GM19351 (cell line): ENCODE measurements around the gene ATP23.
A peak's percentile ranks its signal among the peaks of the same experiment; 100 is the strongest.

Experiments
- ATAC-seq: cut with Tn5 transposase; IDR thresholded peaks from one replicate; pipeline ENCODE4 v1.9.1; 2021; ENCODE audit warnings: mild to moderate bottlenecking, moderate library complexity; ENCODE audit not compliant: unreplicated experiment

Gene ATP23

GRCh38 chr12:57941165-57941894 lies at the start of gene ATP23:
TSS of gene ATP23 (plus strand) at chr12:57941567. CDS start at chr12:57941702, 135 bp downstream.
- ATAC-seq: peak; percentile 77

GRCh38 chr12:57892232-57892972 lies 49.0 kb upstream of the ATP23 start:
- ATAC-seq: no peak

DNA sequence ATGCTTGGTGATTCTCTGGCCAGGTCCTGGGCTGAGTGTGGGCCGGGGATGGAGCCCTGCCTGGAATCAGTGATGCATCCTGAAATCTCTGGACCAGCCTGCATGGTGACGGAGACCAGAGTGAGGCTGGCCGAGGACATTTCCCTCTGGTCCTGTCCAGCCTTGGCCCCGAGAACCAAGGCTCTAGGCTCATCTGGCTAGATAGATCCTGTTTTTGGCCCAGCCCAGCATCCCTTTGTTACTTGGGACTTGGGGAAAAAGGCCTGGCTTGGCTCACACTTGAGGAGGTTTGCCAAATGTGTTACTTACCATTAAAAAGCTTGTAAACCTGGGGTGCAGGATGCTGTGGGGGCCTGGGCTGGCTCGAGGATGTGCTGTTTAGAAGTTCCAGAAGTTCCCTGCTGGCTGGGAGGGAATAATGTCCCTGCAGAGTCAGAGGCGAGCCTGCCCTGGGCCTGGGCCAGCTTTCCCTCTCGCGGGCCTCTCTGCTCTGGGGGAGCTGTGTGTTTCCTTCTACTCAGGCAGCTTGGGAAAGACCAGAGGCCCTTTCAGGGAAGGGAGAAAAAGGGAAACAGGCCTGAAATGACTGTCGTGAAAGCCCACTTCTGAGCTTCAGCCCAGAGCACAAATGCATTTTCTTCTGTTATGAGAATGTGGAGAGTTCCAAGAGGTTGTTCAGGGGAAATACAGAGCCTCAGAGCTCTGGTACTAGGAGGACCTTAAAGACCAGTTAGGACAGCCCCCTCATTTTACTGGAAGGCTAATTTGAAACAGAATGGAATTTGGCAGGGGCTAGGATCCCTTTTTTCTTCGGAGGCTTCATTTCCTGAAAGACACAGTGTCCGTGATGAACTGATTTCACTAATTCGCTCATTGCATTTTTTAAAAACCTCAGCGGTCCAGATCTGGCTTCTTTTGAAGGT lies 47.7 kb upstream of the ATP23 start:
- ATAC-seq: no peak

GRCh38 chr12:57894399-57895292 lies 46.7 kb upstream of the ATP23 start:
- ATAC-seq: no peak

DNA sequence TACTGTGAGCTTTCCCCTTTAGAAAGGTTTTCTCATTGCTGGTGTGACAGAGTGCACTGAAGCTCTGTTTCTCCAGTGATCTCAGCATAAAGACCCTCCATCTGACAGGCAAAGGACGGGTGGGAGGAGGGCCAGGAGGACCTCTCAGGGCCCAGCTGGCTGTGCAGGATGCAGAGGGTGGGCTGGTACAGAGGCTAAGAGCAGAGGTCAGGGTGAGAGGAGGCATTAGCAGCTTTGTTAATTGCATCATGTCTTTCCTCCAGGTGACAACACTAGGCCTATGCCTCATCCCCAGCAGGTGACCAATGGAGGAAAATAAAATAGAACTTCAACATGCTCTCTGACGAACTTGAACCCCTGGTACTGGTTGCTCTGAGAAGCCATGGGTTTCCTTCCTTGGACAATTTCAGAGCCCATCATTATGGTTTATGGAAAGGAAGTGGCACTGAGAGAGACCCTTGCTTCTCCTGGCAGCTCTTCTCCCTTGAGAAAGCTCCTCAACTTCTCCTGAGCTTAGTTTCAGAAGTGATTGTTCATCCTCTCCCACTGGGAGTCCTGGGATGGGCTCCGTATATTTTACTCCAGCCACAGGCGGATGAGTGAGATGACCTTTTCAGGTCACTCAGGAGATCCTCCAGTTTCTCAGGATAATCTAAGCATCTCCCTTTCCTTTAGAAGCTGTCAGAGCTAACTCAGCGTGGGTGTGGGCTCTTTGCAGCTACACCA lies 45.8 kb upstream of the ATP23 start:
- no peak for ATAC-seq

DNA sequence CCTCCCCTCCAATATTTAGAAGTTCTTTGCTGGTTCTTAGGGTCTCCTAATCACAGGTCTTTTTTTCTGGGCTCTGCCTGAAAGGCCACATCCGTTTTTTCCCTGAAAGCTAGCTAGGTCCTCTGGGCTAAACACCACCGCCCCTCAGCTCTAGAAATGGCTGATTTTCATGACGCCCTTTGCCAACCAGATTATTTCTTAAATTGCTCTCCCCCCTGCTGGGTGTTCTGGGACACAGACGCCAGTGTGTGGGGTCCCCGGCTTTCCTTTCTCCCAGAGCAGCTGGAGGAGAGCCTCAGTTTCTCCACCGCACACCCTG lies 45.3 kb upstream of the ATP23 start:
- no peak for ATAC-seq

- ATAC-seq: no peak
Measured at GRCh38 chr12:57896434-57897201, 44.7 kb upstream of the ATP23 start.

DNA sequence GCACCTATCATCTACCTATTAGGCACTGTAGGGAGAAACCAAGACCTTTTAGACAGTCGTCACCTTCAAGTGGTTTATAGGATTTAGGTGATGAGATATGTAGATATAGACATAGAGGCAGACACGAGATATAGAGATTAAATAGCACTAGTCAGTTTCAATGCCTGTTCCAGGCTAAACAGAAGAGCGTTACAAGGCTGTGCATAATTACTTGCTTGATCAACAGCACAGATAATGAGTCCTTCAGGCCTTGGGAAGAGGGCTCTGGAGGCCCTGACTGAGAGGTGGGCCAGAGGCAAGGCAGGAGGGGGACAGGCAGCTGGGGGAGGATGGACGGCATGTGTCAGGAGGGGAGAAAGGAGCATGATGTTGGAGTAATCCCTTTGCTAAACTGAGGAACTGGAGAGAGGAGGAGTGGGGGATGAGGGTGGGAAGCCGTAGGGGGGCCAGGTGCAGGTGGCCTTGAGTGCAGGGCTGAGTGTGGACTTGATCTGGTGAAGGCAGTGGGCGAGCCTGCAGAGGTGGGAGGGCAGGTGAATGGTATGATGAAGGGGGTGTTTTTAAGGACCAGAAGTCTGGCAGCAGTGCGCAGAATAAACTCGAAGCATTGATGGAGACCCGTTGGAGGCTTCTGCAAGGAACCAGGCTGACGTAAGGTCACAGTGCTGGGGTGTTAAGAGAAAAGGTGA lies 43.9 kb upstream of the ATP23 start:
- ATAC-seq: no peak

DNA sequence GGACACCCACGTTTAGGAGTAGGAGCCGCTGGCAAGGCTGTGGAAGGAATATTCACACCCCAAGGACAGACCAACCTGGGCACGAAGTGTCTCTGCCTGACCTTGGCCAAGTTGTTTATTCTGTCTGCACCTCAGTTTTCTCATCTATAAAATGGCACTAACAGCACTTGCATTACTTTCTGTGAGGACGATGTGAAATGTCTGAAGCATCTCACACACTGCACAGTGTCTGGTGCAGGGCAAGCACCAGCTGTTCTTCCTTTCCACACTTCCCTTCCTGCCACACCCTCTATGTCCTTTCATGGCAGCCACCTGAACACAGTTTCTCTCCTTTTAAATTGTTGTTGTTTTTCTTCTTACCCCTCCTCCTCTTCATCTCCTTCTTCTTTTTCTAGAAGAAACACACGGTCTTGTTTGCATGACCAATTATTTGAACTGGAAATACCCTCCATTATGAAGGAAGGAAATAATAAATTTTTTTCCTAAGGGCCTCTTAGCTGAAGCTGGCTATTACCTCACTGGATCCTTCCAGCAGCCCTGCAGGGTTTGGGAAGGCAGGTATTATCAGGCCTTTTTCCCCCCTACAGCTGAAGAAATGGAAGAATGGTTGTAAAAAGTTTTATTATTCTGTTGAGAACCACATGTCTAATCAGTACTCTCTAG lies 42.9 kb upstream of the ATP23 start:
- peak; percentile 29 for ATAC-seq

DNA sequence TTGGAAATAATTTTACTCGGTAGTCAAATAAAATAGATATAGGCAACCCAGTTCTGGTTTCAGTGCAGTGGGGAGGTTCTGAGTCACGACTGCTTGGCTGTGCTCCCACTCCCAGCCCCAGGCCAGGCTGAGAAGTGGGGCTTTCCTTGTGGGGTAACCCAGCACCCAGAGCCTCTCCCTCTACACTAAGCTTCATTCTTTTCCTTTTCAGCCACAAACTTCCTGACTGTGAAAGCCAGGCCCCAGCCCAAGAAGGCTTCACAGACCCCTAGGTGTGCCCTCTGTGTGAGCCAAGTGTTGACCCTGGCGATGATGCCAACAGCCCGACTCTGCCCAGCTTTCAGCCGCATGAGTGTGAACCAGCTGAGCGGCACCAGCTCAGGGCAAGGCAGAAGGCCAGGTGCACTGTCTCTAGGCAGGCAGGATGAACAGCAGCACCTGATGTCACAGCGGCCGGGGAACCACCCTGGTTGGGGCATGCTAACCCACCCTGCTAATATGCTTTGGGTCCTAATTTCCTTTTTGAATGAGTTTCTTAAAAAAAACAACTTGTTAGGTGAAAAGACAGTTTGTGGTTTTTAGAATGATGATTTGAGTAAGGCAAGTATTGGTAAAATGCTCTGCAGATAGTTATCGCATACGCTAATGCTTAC lies 42.2 kb upstream of the ATP23 start:
- ATAC-seq: peak; percentile 86

DNA sequence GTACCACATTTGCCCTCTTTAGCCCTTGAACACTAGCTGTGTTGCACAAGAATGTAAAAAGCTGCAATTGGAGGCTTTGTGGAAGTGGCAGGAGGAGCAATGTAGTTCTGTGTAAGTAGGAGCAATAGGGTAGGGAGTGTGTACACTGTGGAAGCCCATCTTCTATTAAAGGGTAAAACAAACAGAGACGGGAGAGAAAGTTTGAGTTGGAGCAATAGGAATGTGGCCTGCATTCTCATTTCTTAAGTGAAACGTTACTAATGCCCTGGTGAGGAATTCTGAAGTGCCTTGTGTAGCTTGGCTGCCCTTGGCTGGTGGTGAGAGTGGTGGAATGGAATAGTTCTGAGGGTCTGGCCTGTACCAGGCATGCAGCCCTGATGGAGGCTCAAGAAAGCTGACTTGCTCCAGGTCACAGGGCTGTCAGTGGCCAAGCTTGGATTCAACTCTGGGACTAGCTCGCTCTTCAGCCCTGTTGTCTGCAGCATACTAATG lies 38.8 kb upstream of the ATP23 start:
- no peak for ATAC-seq

- ATAC-seq: no peak
Measured at GRCh38 chr12:57904426-57904825, 36.9 kb upstream of the ATP23 start.

- ATAC-seq: peak; percentile 98
Measured at GRCh38 chr12:57904848-57905811, 36.2 kb upstream of the ATP23 start.

- ATAC-seq: no peak
Measured at GRCh38 chr12:57905812-57906475, 35.4 kb upstream of the ATP23 start.

DNA sequence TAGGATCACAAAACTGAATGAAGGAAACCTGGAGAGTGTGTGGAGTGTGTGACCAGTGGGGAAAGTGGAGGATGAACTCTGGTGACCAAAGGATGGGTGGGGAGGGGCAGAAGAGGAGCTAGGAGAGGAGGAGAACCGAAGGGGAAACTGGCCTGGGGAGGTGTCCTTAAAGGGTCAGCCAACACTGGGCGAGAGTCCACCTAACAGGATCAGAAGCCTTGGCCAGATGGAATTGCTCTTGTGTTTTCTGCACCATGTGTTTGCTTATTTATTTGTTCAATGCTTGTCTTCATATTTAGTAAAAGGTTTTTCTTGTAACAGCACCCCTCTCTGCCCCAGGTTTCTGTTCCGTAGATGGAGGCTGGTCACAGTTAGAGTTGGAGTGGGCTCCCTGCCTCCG lies 34.5 kb upstream of the ATP23 start:
- no peak for ATAC-seq

DNA sequence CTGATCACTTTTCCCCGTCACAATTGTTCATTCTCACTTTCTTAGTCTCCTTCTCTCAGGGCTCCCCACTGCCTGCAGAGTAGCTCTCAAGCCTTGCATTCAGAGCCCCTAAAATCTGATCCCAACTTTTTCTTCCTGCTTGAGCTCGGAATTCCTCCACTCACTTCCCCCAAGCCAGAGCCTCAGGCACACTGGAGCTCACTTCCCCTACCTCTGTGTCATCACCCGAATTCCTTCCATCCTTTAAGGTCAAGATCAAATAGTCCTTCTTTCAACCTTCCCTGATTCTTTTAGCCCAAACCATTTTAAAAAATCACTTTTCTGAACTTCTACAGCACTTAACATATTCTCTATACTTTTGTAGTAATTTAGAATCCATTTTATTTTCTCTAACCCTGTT lies 34.1 kb upstream of the ATP23 start:
- no peak for ATAC-seq
